ENCODE data around the gene OTOP1.
"Not testable (repeated sequence)": the region's sequence is repeated elsewhere in the genome, so short reads cannot be mapped to it uniquely, and the experiment has no call there.

The OTOP1 gene

GRCh38 chr4:4226606-4227438 lies at the start of gene OTOP1:
TSS of gene OTOP1 (minus strand) at chr4:4226929. CDS start at chr4:4226864, 65 bp downstream.
- no peak for DNase-seq

- no peak for DNase-seq
Observed at GRCh38 chr4:4274226-4274625, 47.5 kb upstream of the OTOP1 start.

- no peak for DNase-seq
Observed at GRCh38 chr4:4271912-4272311, 45.2 kb upstream of the OTOP1 start.

GRCh38 chr4:4270529-4270928 lies 43.8 kb upstream of the OTOP1 start:
- no peak for DNase-seq

GRCh38 chr4:4269856-4270255 lies 43.1 kb upstream of the OTOP1 start:
- peak; percentile 67 for DNase-seq

GRCh38 chr4:4269331-4269731 lies 42.6 kb upstream of the OTOP1 start:
- peak; percentile 47 for DNase-seq

GRCh38 chr4:4268776-4269175 lies 42.0 kb upstream of the OTOP1 start:
- DNase-seq = no peak

GRCh38 chr4:4267981-4268380 lies 41.3 kb upstream of the OTOP1 start:
- DNase-seq = no peak

GRCh38 chr4:4260185-4260751 lies 33.5 kb upstream of the OTOP1 start:
- no peak for DNase-seq

GRCh38 chr4:4259484-4260100 lies 32.9 kb upstream of the OTOP1 start:
- no peak for DNase-seq

- DNase-seq = not testable (repeated sequence)
Observed at GRCh38 chr4:4257705-4258104, 31.0 kb upstream of the OTOP1 start.

- DNase-seq = no peak
Observed at GRCh38 chr4:4256799-4257198, 30.1 kb upstream of the OTOP1 start.

GRCh38 chr4:4254666-4255065 lies 27.9 kb upstream of the OTOP1 start:
- no peak for DNase-seq

GRCh38 chr4:4254199-4254598 lies 27.5 kb upstream of the OTOP1 start:
- no peak for DNase-seq

- DNase-seq = no peak
Observed at GRCh38 chr4:4249866-4250265, 23.1 kb upstream of the OTOP1 start.

- not testable (repeated sequence) for DNase-seq
Observed at GRCh38 chr4:4249342-4249741, 22.6 kb upstream of the OTOP1 start.

GRCh38 chr4:4248885-4249203 lies 22.1 kb upstream of the OTOP1 start:
- DNase-seq = no peak

- peak; percentile 91 for DNase-seq
Observed at GRCh38 chr4:4248029-4248884, 21.5 kb upstream of the OTOP1 start, which contains the start of gene TMEM128. TSS of gene TMEM128 (minus strand) at chr4:4248223. CDS start at chr4:4248202, 21 bp downstream.

GRCh38 chr4:4247696-4248028 lies 20.9 kb upstream of the OTOP1 start:
- DNase-seq = no peak

GRCh38 chr4:4245172-4245571 lies 18.4 kb upstream of the OTOP1 start:
- DNase-seq = no peak

- DNase-seq = not testable (repeated sequence)
Observed at GRCh38 chr4:4239551-4239950, 12.8 kb upstream of the OTOP1 start.

- no peak for DNase-seq
Observed at GRCh38 chr4:4233610-4234009, 6.9 kb upstream of the OTOP1 start.

- DNase-seq = no peak
Observed at GRCh38 chr4:4228356-4228668, 1.6 kb upstream of the OTOP1 start.

Measured in CD4-positive, alpha-beta T cell treated with Interferon gamma for 1 hour (primary cell).